Loucy (cell line): Measurements from ENCODE around the gene EPN2.

Experiments used
- EZH2phosphoT487 ChIP-seq: fragments of 200-600 bp; IDR thresholded peaks from 2 replicates; pipeline ENCODE4 v1.6.1; 2018; ENCODE audit warnings: antibody characterized with exemption, mild to moderate bottlenecking, moderate library complexity, borderline replicate concordance
- TF ChIP-seq, protein P1 (sequence below): fragments of 200-600 bp; sonication (generic); conservative IDR thresholded peaks from 2 replicates; pipeline ENCODE4 v1.5.1; 2014; ENCODE audit warnings: mild to moderate bottlenecking, antibody characterized with exemption, low read length

DNA sequence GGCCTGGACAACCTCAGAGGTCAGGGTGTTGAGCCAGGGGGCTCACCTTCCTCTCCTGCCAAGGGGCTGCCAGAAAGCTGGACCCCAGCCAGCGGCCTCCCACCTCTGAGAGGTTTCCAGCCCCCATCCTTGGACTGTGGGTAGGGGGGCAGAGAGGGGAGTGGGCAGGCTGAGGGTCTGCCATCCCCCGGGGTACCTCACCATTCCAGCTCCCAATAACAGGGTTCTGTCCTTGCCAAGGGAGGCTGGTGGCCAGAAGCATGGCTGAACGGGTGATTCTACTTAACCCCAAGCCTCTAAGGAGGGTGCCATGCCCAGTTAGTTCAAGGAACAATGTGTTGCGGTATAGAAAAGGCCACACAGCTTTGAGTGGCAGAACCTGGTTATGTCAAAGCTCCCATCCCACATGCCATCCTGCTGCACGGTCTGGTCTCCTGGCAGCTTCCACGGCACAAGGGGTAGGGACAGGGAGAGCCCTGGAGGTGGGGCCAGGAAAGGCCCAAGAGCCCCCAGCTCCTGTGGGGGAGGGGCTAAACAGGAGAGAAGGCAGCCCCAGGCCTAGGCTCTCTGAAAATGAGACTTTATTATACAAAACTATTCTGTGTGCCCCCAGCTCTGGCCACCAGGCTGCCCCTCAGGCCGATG, 105.6 kb downstream of the EPN2 start:
- TF ChIP-seq, protein P1, sequence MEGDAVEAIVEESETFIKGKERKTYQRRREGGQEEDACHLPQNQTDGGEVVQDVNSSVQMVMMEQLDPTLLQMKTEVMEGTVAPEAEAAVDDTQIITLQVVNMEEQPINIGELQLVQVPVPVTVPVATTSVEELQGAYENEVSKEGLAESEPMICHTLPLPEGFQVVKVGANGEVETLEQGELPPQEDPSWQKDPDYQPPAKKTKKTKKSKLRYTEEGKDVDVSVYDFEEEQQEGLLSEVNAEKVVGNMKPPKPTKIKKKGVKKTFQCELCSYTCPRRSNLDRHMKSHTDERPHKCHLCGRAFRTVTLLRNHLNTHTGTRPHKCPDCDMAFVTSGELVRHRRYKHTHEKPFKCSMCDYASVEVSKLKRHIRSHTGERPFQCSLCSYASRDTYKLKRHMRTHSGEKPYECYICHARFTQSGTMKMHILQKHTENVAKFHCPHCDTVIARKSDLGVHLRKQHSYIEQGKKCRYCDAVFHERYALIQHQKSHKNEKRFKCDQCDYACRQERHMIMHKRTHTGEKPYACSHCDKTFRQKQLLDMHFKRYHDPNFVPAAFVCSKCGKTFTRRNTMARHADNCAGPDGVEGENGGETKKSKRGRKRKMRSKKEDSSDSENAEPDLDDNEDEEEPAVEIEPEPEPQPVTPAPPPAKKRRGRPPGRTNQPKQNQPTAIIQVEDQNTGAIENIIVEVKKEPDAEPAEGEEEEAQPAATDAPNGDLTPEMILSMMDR, result no peak
- TF ChIP-seq EZH2phosphoT487, result no peak
